Activated B cell treated with CpG ODN at 0.5 μM for 24 hours (primary cell): ENCODE data around the gene ZNF823. TPM values are rescaled to one million over a fixed set of nuclear protein-coding genes. Genes with fewer than 3 reads are reported as not detected.
A peak's percentile ranks its signal among the peaks of the same experiment; 100 is the strongest.

Source experiments
- ATAC-seq: fragments of 200-7000 bp; cut with Tn5 transposase; one replicate; pipeline ENCODE4 v1.10.0; 2021; ENCODE audit warnings: low read depth, mild to moderate bottlenecking, moderate library complexity
- CTCF ChIA-PET: fragments of 350-600 bp; sonication (Branson Sonifier 250); formaldehyde crosslinking; loops from one replicate; lab custom pipeline; 2021; ENCODE audit warnings: antibody characterized with exemption; lab: Charles Lee
- POLR2A ChIA-PET: fragments of 350-600 bp; sonication (Branson Sonifier 250); formaldehyde crosslinking; loops from one replicate; lab custom pipeline; 2021; ENCODE audit warnings: antibody characterized with exemption; lab: Charles Lee
- DNase-seq: peaks from one replicate; pipeline ENCODE4 v3.0.0; 2022
- H3K27ac Mint-ChIP-seq: one replicate; pipeline ENCODE4 v1.8.0; 2020; ENCODE audit warnings: mixed read lengths
- H3K27me3 Mint-ChIP-seq: one replicate; pipeline ENCODE4 v1.8.0; 2021; ENCODE audit warnings: mixed read lengths
- H3K36me3 Mint-ChIP-seq: one replicate; pipeline ENCODE4 v1.8.0; 2021; ENCODE audit warnings: low read depth, mixed read lengths
- H3K4me1 Mint-ChIP-seq: one replicate; pipeline ENCODE4 v1.8.0; 2021; ENCODE audit warnings: mixed read lengths
- H3K4me3 Mint-ChIP-seq: one replicate; pipeline ENCODE4 v1.8.0; 2020; ENCODE audit warnings: mild to moderate bottlenecking, mixed read lengths
- H3K9me3 Mint-ChIP-seq: one replicate; pipeline ENCODE4 v1.8.0; 2020; ENCODE audit warnings: mixed read lengths
- intact Hi-C: fragments of 100-400 bp; cut with micrococcal nuclease; formaldehyde crosslinking; loops from one replicate; pipeline ENCODE4 v1.15.1; 2024
- total RNA-seq: library from RNA; stranded (reverse); gene quantifications from 2 replicates; pipeline ENCODE4 v1.2.3, GENCODE V29; 2022
- TF ChIP-seq, protein P1 (sequence below): fragments of 200-600 bp; IDR thresholded peaks from one replicate; pipeline ENCODE4 v1.8.0; 2022; ENCODE audit warnings: antibody characterized with exemption, mild to moderate bottlenecking

The ZNF823 gene
- 2.6 and 3.0 TPM in 2 replicates for total RNA-seq

DNA sequence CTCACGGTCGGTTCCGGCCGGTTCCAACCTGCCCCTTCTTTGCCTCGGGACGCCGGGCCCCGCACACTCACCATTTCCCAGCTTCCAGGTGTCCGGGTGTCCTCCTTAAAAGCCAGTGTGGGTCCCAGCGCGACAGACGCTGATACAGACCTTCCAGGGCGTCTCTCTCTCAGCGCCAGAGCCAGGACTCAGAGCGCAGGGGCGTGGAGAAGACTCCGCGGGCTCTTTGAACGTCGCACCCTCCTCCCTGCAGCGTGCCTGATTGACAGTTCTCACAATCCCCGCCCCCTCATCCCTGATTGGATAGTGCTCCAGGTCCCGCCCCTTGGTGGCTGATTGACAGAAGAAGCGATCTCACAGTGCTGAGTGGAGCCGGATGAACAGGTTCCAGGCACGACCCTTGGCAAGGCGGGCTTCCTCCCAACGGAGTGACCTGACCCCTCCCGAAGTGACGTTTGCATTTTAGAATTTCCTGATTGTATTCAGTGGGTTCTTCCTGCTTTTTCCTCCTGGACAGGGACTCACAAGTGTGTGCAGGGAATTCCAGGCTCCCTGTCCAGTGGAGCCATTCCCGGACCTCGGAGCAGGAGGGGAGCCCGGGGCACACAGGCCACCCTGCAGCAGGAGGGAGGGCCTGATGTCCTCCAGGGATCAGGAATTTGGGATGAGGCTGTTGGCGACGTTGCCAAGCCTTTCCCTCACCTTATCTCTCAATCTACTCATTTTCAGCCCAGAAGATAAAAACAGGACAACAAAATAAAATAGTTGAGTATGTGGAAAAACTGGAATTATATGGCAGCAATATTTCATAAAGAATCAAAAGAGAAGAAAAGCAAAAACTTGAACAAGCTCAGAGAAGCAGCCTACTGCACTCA, at the start of gene ZNF823:
ZNF823 (minus strand) TSS at position 201 of the 875 bp plus-strand sequence; CDS start at position 74, 127 bp downstream.
- peaks cover 3% of the 10 kb centered on the region for H3K36me3 Mint-ChIP-seq
- TF ChIP-seq, protein P1, sequence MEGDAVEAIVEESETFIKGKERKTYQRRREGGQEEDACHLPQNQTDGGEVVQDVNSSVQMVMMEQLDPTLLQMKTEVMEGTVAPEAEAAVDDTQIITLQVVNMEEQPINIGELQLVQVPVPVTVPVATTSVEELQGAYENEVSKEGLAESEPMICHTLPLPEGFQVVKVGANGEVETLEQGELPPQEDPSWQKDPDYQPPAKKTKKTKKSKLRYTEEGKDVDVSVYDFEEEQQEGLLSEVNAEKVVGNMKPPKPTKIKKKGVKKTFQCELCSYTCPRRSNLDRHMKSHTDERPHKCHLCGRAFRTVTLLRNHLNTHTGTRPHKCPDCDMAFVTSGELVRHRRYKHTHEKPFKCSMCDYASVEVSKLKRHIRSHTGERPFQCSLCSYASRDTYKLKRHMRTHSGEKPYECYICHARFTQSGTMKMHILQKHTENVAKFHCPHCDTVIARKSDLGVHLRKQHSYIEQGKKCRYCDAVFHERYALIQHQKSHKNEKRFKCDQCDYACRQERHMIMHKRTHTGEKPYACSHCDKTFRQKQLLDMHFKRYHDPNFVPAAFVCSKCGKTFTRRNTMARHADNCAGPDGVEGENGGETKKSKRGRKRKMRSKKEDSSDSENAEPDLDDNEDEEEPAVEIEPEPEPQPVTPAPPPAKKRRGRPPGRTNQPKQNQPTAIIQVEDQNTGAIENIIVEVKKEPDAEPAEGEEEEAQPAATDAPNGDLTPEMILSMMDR: no peak
- H3K27ac Mint-ChIP-seq: peak within 1 kb of the TSS; percentile 91
- H3K4me3 Mint-ChIP-seq: peak within 1 kb of the TSS; percentile 99
- no peaks in the 10 kb centered on the region for H3K9me3 Mint-ChIP-seq
- peak; percentile 87 for DNase-seq
- peak; percentile 98 for ATAC-seq
- peaks cover 25% of the 10 kb centered on the region for H3K4me1 Mint-ChIP-seq
- peaks cover 1% of the 10 kb centered on the region for H3K27me3 Mint-ChIP-seq
- ChIA-PET CTCF (no interaction called here), POLR2A (interaction anchor here (1.8 kb wide), 1 partner anchor 28 kb away, joined by 9 read pairs; the partner anchor contains the start of gene ZNF441)
- intact Hi-C loops: loop anchor here (1.0 to 5.0 kb wide), 8 partner anchors 27 to 873 kb away; partner anchors contain the start of genes ZNF136, ZNF440, ZNF441 and ZNF490

DNA sequence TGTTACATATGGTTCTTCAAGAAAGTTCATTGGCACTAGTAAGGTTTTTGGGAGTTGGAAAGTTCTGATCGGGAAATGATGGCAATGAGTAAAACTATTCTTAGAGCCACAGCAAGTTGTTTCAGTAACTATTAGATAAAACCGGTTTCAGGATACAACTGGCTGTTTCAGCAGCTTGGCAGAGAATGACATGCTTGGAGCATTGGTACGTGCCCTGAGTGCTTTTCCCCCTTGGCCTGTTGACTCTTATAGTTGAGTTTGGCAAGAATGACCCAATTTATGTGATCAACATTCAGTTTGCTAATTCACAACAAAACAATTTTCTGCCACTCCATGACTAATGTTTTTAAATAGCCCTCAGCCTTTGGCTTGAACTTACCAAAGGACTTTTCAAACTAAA, 48.8 kb upstream of the ZNF823 start:
- TF ChIP-seq, protein P1: no peak
- POLR2A ChIA-PET: no interaction called here
- Mint-ChIP-seq H3K4me3 (no peak overlapping the region), H3K27me3 (no peaks in the 10 kb centered on the region), H3K36me3 (peaks cover 30% of the 10 kb centered on the region), H3K27ac (no peak overlapping the region), H3K9me3 (peaks cover 35% of the 10 kb centered on the region), H3K4me1 (no peaks in the 10 kb centered on the region)
- DNase-seq: no peak
- intact Hi-C loops: no loop called here
- ATAC-seq: no peak
- CTCF ChIA-PET: no interaction called here

DNA sequence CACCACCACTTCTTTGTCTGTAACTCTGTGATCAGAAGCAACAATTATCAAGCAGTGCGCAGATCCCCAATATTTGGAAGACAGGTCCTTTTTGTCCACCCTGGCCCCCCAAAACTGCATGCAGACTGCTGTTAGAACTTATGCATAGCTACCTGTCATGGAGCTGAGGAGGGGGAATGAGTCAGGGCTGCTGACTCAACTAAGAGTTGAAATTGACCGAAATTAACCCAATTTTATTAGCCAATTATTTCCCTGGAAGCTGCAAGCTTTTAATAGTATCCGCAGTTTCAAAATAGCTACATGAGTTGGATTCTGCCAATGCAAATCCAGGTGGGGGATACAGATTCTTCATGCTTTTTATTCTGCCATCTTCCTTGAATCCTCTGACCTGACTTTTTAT, 45.6 kb upstream of the ZNF823 start:
- TF ChIP-seq, protein P1: no peak
- H3K9me3 Mint-ChIP-seq: peaks cover 36% of the 10 kb centered on the region
- ChIA-PET CTCF (no interaction called here), POLR2A (interaction anchor here (0.5 kb wide), 1 partner anchor 63 kb away, joined by 3 read pairs; no protein-coding TSS in a partner anchor)
- DNase-seq (no peak), ATAC-seq (no peak)
- peaks cover 57% of the 10 kb centered on the region for H3K36me3 Mint-ChIP-seq
- no peak overlapping the region for H3K4me3 Mint-ChIP-seq
- H3K27ac Mint-ChIP-seq: no peak overlapping the region
- intact Hi-C loops: no loop called here
- no peaks in the 10 kb centered on the region for H3K27me3 Mint-ChIP-seq
- no peaks in the 10 kb centered on the region for H3K4me1 Mint-ChIP-seq

DNA sequence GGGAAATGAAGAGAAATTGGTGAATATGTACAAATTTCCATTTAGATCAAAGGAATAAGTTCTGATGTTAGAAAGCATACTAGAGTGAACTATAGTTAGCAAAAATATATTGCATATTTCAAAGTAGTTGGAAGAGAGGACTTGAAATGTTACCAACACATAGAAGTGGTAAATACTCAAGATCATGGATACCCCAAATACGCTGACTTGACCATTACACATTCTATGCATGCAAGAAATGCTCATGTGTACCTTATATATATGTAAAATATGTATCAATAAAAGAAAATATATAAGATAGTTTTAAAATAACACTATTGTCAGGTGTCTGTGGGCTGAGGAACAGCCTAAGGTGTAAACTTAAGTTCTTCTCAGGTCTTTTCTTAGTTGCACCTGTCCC, 45.0 kb upstream of the ZNF823 start:
- POLR2A ChIA-PET: no interaction called here
- Mint-ChIP-seq H3K36me3 (peaks cover 63% of the 10 kb centered on the region), H3K27me3 (no peaks in the 10 kb centered on the region), H3K4me1 (no peaks in the 10 kb centered on the region), H3K9me3 (peaks cover 36% of the 10 kb centered on the region), H3K4me3 (no peak overlapping the region), H3K27ac (no peak overlapping the region)
- TF ChIP-seq, protein P1: no peak
- CTCF ChIA-PET: no interaction called here
- no peak for DNase-seq
- ATAC-seq: no peak
- intact Hi-C loops: no loop called here
